SK-N-SH (cell line): Measurements from ENCODE around the gene CBX1. TPM values are rescaled to one million over a fixed set of nuclear protein-coding genes. Genes with fewer than 3 reads are reported as not detected.
A peak's percentile ranks its signal among the peaks of the same experiment; 100 is the strongest.

ENCODE experiments used
- CTCF ChIA-PET: fragments of 300-600, 350-600 bp; formaldehyde crosslinking; extraction: SDS; loops from one replicate; lab custom pipeline; 2021; lab: Yijun Ruan, JAX
- POLR2A ChIA-PET: fragments of 350-600 bp; sonication (Branson Sonifier 250); formaldehyde crosslinking; extraction: SDS; loops from one replicate; lab custom pipeline; 2020; ENCODE audit warnings: antibody characterized with exemption, inconsistent platforms; lab: Yijun Ruan, JAX
- DNase-seq: peaks from one replicate; pipeline ENCODE4 v3.0.0; 2012
- H2AFZ ChIP-seq: fragments of 200-600 bp; sonication (generic); 2 replicates; pipeline ENCODE4 v1.8.1; 2016; ENCODE audit warnings: antibody characterized with exemption, mild to moderate bottlenecking, low read depth
- H3F3A ChIP-seq: fragments of 200-600 bp; sonication (generic); replicated peaks from 2 replicates; pipeline ENCODE3; 2016; ENCODE audit warnings: antibody characterized with exemption, mild to moderate bottlenecking; ENCODE audit not compliant: insufficient read depth
- H3K27ac ChIP-seq, 2 experiments: fragments of 200-500 bp in 1 of 2; fragments of 200-600 bp in 1 of 2; sonication (Bioruptor generic) in 1 of 2; sonication (generic), shearing (Covaris generic) in 1 of 2; 2 replicates each; pipeline versions ENCODE4 v1.5.1 to v1.6.1; 2014 to 2016; ENCODE audit warnings: low read depth in 2 of 2, inconsistent platforms in 1 of 2, low read length in 1 of 2, mild to moderate bottlenecking in 1 of 2, mixed read lengths in 1 of 2
- H3K27me3 ChIP-seq: fragments of 200-600 bp; sonication (generic), shearing (Covaris generic); 2 replicates; pipeline ENCODE4 v1.6.1; 2016; ENCODE audit warnings: mixed run types; ENCODE audit not compliant: insufficient read depth
- H3K36me3 ChIP-seq, 2 experiments: fragments of 200-500 bp in 1 of 2; fragments of 200-600 bp in 1 of 2; sonication (Bioruptor generic) in 1 of 2; sonication (generic) in 1 of 2; replicated peaks in 1 of 2; 2 replicates each; pipeline versions ENCODE3 to v1.5.1; 2014 to 2016; ENCODE audit warnings: low read length in 1 of 2, mild to moderate bottlenecking in 1 of 2; ENCODE audit not compliant: insufficient read depth in 2 of 2, control insufficient read depth in 1 of 2
- H3K4me1 ChIP-seq, 2 experiments: fragments of 200-500 bp in 1 of 2; fragments of 200-600 bp in 1 of 2; sonication (Bioruptor generic) in 1 of 2; sonication (generic), shearing (Covaris generic) in 1 of 2; 2 replicates each; pipeline versions ENCODE4 v1.5.1 to v1.6.1; 2014 to 2016; ENCODE audit warnings: low read depth in 1 of 2, low read length in 1 of 2, mixed run types in 1 of 2; ENCODE audit not compliant: insufficient read depth in 2 of 2, control insufficient read depth in 1 of 2
- H3K4me2 ChIP-seq: fragments of 200-600 bp; sonication (generic), shearing (Covaris generic); 2 replicates; pipeline ENCODE4 v1.6.1; 2017; ENCODE audit warnings: mixed run types
- H3K4me3 ChIP-seq, 2 experiments: fragments of 200-500 bp in 1 of 2; fragments of 200-600 bp in 1 of 2; sonication (Bioruptor generic) in 1 of 2; sonication (generic), shearing (Covaris generic) in 1 of 2; 2 replicates each; pipeline versions ENCODE4 v1.5.1 to v1.8.1; 2014 to 2016; ENCODE audit warnings: low read depth in 2 of 2, inconsistent platforms in 1 of 2, low read length in 1 of 2, mild to moderate bottlenecking in 1 of 2, mixed read lengths in 1 of 2, moderate library complexity in 1 of 2
- H3K79me2 ChIP-seq: fragments of 200-600 bp; sonication (generic); 2 replicates; pipeline ENCODE4 v1.8.1; 2017; ENCODE audit warnings: mild to moderate bottlenecking; ENCODE audit not compliant: insufficient read depth
- H3K9ac ChIP-seq: fragments of 200-600 bp; sonication (generic); 2 replicates; pipeline ENCODE4 v1.6.1; 2017; ENCODE audit warnings: mixed run types
- H3K9me2 ChIP-seq: fragments of 200-600 bp; sonication (generic); 2 replicates; pipeline ENCODE4 v1.6.1; 2017; ENCODE audit warnings: mixed run types
- H3K9me3 ChIP-seq: fragments of 200-600 bp; sonication (generic); 2 replicates; pipeline ENCODE4 v1.6.1; 2017; ENCODE audit warnings: mixed run types, mild to moderate bottlenecking, moderate library complexity
- H4K20me1 ChIP-seq: fragments of 200-600 bp; sonication (generic); 2 replicates; pipeline ENCODE4 v1.6.1; 2017; ENCODE audit warnings: mild to moderate bottlenecking, mixed run types; ENCODE audit not compliant: insufficient read depth
- EZH2phosphoT487 ChIP-seq: fragments of 200-600 bp; sonication (generic); IDR thresholded peaks from 2 replicates; pipeline ENCODE4 v1.6.1; 2017; ENCODE audit warnings: low read depth, mixed run types, mild to moderate bottlenecking, antibody characterized with exemption, moderate library complexity, borderline replicate concordance
- FOSL2 ChIP-seq: IDR thresholded peaks from 2 replicates; pipeline ENCODE4 v1.4.0; 2012; ENCODE audit warnings: low read depth, mild to moderate bottlenecking, moderate library complexity, borderline replicate concordance
- FOXJ3 ChIP-seq: sonication (generic); formaldehyde crosslinking; IDR thresholded peaks from 2 replicates; pipeline ENCODE4 v1.5.1; 2020; ENCODE audit warnings: mild to moderate bottlenecking, missing genetic modification reagents
- GABPA ChIP-seq: IDR thresholded peaks from 2 replicates; pipeline ENCODE4 v1.4.0; 2012; ENCODE audit warnings: low read depth, mild to moderate bottlenecking
- JUND ChIP-seq: IDR thresholded peaks from 2 replicates; pipeline ENCODE4 v1.4.0; 2012
- MAX ChIP-seq: IDR thresholded peaks from 2 replicates; pipeline ENCODE4 v1.4.0; 2012; ENCODE audit warnings: low read depth
- POLR2AphosphoS5 ChIP-seq: IDR thresholded peaks from 2 replicates; pipeline ENCODE4 v1.6.1; 2012; ENCODE audit warnings: low read depth, low read length
- RCOR1 ChIP-seq: fragments of 150-350 bp; IDR thresholded peaks from 2 replicates; pipeline ENCODE4 v1.6.1; 2017; ENCODE audit warnings: antibody characterized with exemption, low read length
- RFX5 ChIP-seq: IDR thresholded peaks from 2 replicates; pipeline ENCODE4 v1.6.1; 2012; ENCODE audit warnings: mild to moderate bottlenecking, improper control_type of control experiment, low read length
- SIN3A ChIP-seq: IDR thresholded peaks from 2 replicates; pipeline ENCODE4 v1.6.1; 2012; ENCODE audit warnings: low read depth, mild to moderate bottlenecking, low read length, moderate library complexity, borderline replicate concordance
- YY1 ChIP-seq: IDR thresholded peaks from 2 replicates; pipeline ENCODE4 v1.4.0; 2012; ENCODE audit warnings: low read depth, mild to moderate bottlenecking
- WGBS: methylation state at CpG from one replicate; pipeline ENCODE4 v1.1.6; 2017; ENCODE audit warnings: low lambda C conversion rate; 5-methylcytosine and 5-hydroxymethylcytosine counted together
- polyA plus RNA-seq, 3 experiments: library from polyadenylated mRNA; depleted of rRNA; stranded (reverse); fragments of >200 nt; gene quantifications; 2 replicates each; pipeline ENCODE4 v1.2.3, GENCODE V29; 2012
- TF ChIP-seq, protein P1 (sequence below): fragments of 150-350 bp; IDR thresholded peaks from 2 replicates; pipeline ENCODE4 v1.6.1; 2017; ENCODE audit warnings: antibody characterized with exemption, low read length, low read depth, borderline replicate concordance

The CBX1 gene
- polyA plus RNA-seq, 1 of the 3 experiments (the other 2 are of a cell fraction): 102 TPM

DNA sequence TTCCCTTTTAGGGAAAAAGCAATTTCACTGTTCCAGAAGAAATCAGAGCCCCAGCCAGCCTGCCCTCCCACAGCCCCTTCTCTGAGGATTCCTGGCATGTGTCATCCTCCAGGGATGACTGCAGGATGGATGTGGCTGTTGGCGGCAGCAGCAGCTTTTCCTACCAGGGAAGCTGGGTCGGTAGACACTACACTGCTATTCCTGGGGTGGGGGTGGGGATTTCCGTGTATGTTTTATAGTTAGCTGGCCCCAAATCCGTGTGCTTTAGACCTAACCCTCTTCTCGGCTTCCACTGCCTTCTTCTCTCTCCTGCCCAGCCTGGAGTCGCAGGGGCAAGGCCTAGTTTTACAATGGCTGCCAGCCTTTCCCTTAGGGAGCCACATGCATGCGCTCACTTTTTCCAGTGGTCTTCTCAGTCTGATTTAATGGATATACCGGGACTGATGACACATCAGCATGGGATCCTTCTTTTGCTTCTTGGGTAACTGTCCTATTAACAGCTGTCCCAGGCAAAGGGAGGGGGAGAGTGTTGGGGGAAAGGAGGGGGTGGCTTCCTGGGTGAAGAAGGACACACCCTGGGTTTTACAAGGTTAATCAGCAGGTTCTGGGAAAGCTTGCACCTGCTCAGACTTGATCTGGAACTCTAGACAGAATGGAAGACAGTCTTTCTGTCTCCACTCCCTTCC, 55.8 kb downstream of the CBX1 start:
- Histone ChIP-seq H2AFZ (no peak overlapping the region), H3K9ac (no peak overlapping the region), H3K4me3 (no peak overlapping the region), H3K27me3 (no peaks in the 10 kb centered on the region), H3K9me3 (no peaks in the 10 kb centered on the region), H3K4me1 (peaks cover 19 to 22% of the 10 kb centered on the region in 2 experiments), H3K36me3 (peaks cover 0 to under 1% of the 10 kb centered on the region in 2 experiments), H4K20me1 (0 out of 2 replicates have a peak, but pooled peaks cover under 1% of the 10 kb centered on the region), H3K79me2 (peaks cover 34% of the 10 kb centered on the region), H3F3A (peaks cover 28% of the 10 kb centered on the region), H3K4me2 (0 out of 2 replicates have a peak overlapping the region, but pooled peaks have one; percentile 82), H3K27ac (peak overlapping the region in 1 of 2 experiments; percentile 3; a peak in 1 of 4 replicates), H3K9me2 (no peaks in the 10 kb centered on the region)
- DNase-seq: no peak
- 55% methylated on average over 8 of the region's 8 CpGs for WGBS
- ChIA-PET POLR2A (interaction anchor here (1.1 to 5.0 kb wide), 3 partner anchors 9 to 20 kb away, joined by 3 to 18 read pairs (median 4); no protein-coding TSS in a partner anchor), CTCF (interaction anchor here (0.9 to 44.3 kb wide), 7 partner anchors 16 to 85 kb away, joined by 4 to 1200 read pairs (median 20); partner anchors contain the start of genes CDK5RAP3 and COPZ2)
- TF ChIP-seq JUND (no peak), SIN3A (no peak)
- TF ChIP-seq, protein P1, sequence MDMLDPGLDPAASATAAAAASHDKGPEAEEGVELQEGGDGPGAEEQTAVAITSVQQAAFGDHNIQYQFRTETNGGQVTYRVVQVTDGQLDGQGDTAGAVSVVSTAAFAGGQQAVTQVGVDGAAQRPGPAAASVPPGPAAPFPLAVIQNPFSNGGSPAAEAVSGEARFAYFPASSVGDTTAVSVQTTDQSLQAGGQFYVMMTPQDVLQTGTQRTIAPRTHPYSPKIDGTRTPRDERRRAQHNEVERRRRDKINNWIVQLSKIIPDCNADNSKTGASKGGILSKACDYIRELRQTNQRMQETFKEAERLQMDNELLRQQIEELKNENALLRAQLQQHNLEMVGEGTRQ: no peak

DNA sequence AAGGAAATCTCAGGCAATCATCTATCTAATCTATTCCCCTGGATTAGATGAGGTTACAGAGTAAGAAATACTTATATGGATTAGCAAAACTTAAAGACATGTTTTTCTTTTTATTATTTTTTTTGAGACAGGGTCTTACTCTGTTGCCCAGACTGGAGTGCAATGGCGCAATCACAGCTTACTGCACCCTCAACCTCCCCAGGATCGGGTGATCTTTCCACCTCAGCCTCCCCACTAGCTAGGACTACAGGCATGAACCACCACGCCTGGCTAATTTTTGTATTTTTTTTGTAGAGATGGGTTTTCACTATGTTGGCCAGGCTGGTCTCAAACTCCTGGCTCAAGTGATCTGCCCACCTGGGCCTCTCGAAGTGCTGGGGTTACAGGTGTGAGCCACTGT, 56.4 kb downstream of the CBX1 start:
- peaks cover 28% of the 10 kb centered on the region for H3K79me2 ChIP-seq
- H3K27me3 ChIP-seq: no peaks in the 10 kb centered on the region
- no peaks in the 10 kb centered on the region for H4K20me1 ChIP-seq
- H3K4me3 ChIP-seq: no peak overlapping the region
- H3K9ac ChIP-seq: no peak overlapping the region
- ChIA-PET CTCF (interaction anchor here (1.3 to 44.3 kb wide), 8 partner anchors 17 to 85 kb away, joined by 4 to 1200 read pairs (median 13); partner anchors contain the start of genes CDK5RAP3 and COPZ2), POLR2A (interaction anchor here (5.0 kb wide), 1 partner anchor 10 kb away, joined by 18 read pairs; no protein-coding TSS in a partner anchor)
- TF ChIP-seq RCOR1 (no peak), FOXJ3 (CRISPR knock-in tag) (no peak), SIN3A (no peak), GABPA (no peak), YY1 (no peak), EZH2phosphoT487 (no peak)
- 95% methylated on average over 4 of the region's 4 CpGs for WGBS
- no peak for DNase-seq
- H3K9me2 ChIP-seq: no peaks in the 10 kb centered on the region
- H3K36me3 ChIP-seq: no peaks in the 10 kb centered on the region
- H3K27ac ChIP-seq: no peak overlapping the region
- no peak overlapping the region for H2AFZ ChIP-seq
- peaks cover 13 to 16% of the 10 kb centered on the region in 2 experiments for H3K4me1 ChIP-seq
- H3K9me3 ChIP-seq: no peaks in the 10 kb centered on the region
- peaks cover 22% of the 10 kb centered on the region for H3F3A ChIP-seq
- H3K4me2 ChIP-seq: no peak overlapping the region

DNA sequence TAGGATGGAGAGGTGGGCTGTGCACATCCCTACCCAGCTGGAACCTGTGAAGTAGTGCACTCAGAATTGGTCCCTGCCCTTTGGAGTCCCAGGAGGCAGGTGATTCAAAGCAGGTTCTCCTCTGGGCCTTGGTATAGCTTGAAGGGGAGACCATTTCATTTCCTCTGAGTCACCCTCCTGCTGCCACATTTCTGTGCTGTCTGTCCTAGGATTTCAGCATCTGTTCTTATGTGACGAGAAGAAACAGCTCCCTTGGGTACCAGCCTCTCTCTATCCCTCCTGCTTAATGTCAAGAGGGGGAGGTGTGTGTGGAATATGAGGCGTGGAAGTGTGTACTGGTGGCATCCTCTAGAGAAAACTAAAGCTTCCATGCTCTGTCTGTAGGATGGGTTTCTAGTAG, 58.1 kb downstream of the CBX1 start:
- H3K4me3 ChIP-seq: no peak overlapping the region
- no peak overlapping the region for H3K4me2 ChIP-seq
- no peaks in the 10 kb centered on the region for H4K20me1 ChIP-seq
- no peaks in the 10 kb centered on the region for H3K9me2 ChIP-seq
- peaks cover 11% of the 10 kb centered on the region for H3F3A ChIP-seq
- H3K79me2 ChIP-seq: peaks cover 15% of the 10 kb centered on the region
- DNase-seq: no peak
- TF ChIP-seq FOSL2 (0 out of 2 replicates have a peak, but pooled peaks have one; percentile 12), RFX5 (no peak), POLR2AphosphoS5 (no peak; the same call in 1 of the 2 replicates), MAX (no peak)
- TF ChIP-seq, protein P1: no peak
- no peaks in the 10 kb centered on the region for H3K9me3 ChIP-seq
- no peak overlapping the region for H3K9ac ChIP-seq
- POLR2A ChIA-PET: interaction anchor here (0.8 to 5.0 kb wide), 2 partner anchors 12 to 17 kb away, joined by 3 to 18 read pairs; no protein-coding TSS in a partner anchor
- 65% methylated on average over 2 of the region's 2 CpGs for WGBS
- no peak overlapping the region for H2AFZ ChIP-seq
- no peak overlapping the region for H3K27ac ChIP-seq
- peaks cover 8 to 15% of the 10 kb centered on the region in 2 experiments; a peak in 3 of 4 replicates for H3K4me1 ChIP-seq
- H3K27me3 ChIP-seq: no peaks in the 10 kb centered on the region
- no peaks in the 10 kb centered on the region for H3K36me3 ChIP-seq
- CTCF ChIA-PET: interaction anchor here (0.9 to 44.3 kb wide), 13 partner anchors 10 to 575 kb away, joined by 3 to 1200 read pairs (median 4); partner anchors contain the start of gene COPZ2
